Caco-2 (cell line): ENCODE results near the gene SSBP1. TPM values are rescaled to one million over a fixed set of nuclear protein-coding genes. Genes with fewer than 3 reads are reported as not detected.
"Not testable (repeated sequence)": the region's sequence is repeated elsewhere in the genome, so short reads cannot be mapped to it uniquely, and the experiment has no call there.

ENCODE experiments used
- BruUV-seq: library from RNA; stranded (reverse); fragments of 400-500 nt; replicated peaks from 2 replicates; lab custom pipeline; 2021; lab: Mats Ljungman, UMichigan
- CTCF ChIA-PET: fragments of 300-600 bp; sonication (Branson Sonifier 250); formaldehyde crosslinking; loops from one replicate; lab custom pipeline; 2022; ENCODE audit warnings: antibody characterized with exemption; lab: Charles Lee
- POLR2A ChIA-PET: fragments of 300-600 bp; sonication (Branson Sonifier 250); formaldehyde crosslinking; loops from one replicate; lab custom pipeline; 2022; ENCODE audit warnings: antibody characterized with exemption; lab: Charles Lee
- DNase-seq, 2 experiments: peaks; one replicate each; pipeline versions ENCODE4 v3.0.0 to v3.0.0-alpha.2; 2020 to 2022
- H3K27me3 ChIP-seq: replicated peaks from 2 replicates; pipeline ENCODE4 v1.6.0; 2011; ENCODE audit warnings: low read length; ENCODE audit not compliant: control insufficient read depth, insufficient read depth
- H3K36me3 ChIP-seq: 2 replicates; pipeline ENCODE4 v1.5.1; 2011; ENCODE audit warnings: low read length; ENCODE audit not compliant: control insufficient read depth, insufficient read depth
- H3K4me1 ChIP-seq: fragments of 250-450 bp; sonication (Bioruptor Pico); 2 replicates; pipeline ENCODE4 v1.5.1; 2020; ENCODE audit warnings: mild to moderate bottlenecking
- H3K4me3 ChIP-seq: 2 replicates; pipeline ENCODE4 v1.5.1; 2011; ENCODE audit warnings: low read depth, mild to moderate bottlenecking, control low read depth, low read length
- H3K9me3 ChIP-seq: fragments of 250-450 bp; sonication (Bioruptor Pico); 2 replicates; pipeline ENCODE4 v1.5.1; 2020; ENCODE audit warnings: mild to moderate bottlenecking, moderate library complexity
- H3K27ac Mint-ChIP-seq: one replicate; pipeline ENCODE4 v1.8.0; 2022; ENCODE audit warnings: mixed read lengths; ENCODE audit not compliant: unreplicated experiment
- H3K27me3 Mint-ChIP-seq: one replicate; pipeline ENCODE4 v1.8.0; 2022; ENCODE audit warnings: mixed read lengths; ENCODE audit not compliant: insufficient read depth, unreplicated experiment
- H3K36me3 Mint-ChIP-seq: one replicate; pipeline ENCODE4 v1.8.0; 2022; ENCODE audit warnings: mild to moderate bottlenecking, mixed read lengths; ENCODE audit not compliant: insufficient read depth, unreplicated experiment
- H3K4me1 Mint-ChIP-seq: one replicate; pipeline ENCODE4 v1.8.0; 2022; ENCODE audit warnings: low read depth, mixed read lengths; ENCODE audit not compliant: unreplicated experiment
- H3K4me3 Mint-ChIP-seq: one replicate; pipeline ENCODE4 v1.8.0; 2022; ENCODE audit warnings: mild to moderate bottlenecking, moderate library complexity, mixed read lengths; ENCODE audit not compliant: unreplicated experiment
- H3K9me3 Mint-ChIP-seq: one replicate; pipeline ENCODE4 v1.8.0; 2022; ENCODE audit warnings: mixed read lengths; ENCODE audit not compliant: unreplicated experiment
- intact Hi-C: fragments of 100-400 bp; cut with micrococcal nuclease; formaldehyde crosslinking; loops from one replicate; pipeline ENCODE4 v1.10.0; 2022; ENCODE audit not compliant: unreplicated experiment
- total RNA-seq: library from RNA; stranded (reverse); gene quantifications from 2 replicates; pipeline ENCODE4 v1.2.3, GENCODE V29; 2022
- TF ChIP-seq, protein P1 (sequence below), 2 experiments: fragments of 200-600 bp in 1 of 2; IDR thresholded peaks; 1 replicate in 1 of 2; 2 replicates in 1 of 2; pipeline versions ENCODE4 v1.5.1 to v1.8.0; 2011 to 2022; ENCODE audit warnings: antibody characterized with exemption in 1 of 2, control low read depth in 1 of 2, inconsistent platforms in 1 of 2, low read depth in 1 of 2, low read length in 1 of 2, mild to moderate bottlenecking in 1 of 2, moderate library complexity in 1 of 2; ENCODE audit not compliant: insufficient read depth in 1 of 2, severe bottlenecking in 1 of 2, unreplicated experiment in 1 of 2

SSBP1 gene
- total RNA-seq, 1 experiment from 2014 or later, result 199 TPM

DNA sequence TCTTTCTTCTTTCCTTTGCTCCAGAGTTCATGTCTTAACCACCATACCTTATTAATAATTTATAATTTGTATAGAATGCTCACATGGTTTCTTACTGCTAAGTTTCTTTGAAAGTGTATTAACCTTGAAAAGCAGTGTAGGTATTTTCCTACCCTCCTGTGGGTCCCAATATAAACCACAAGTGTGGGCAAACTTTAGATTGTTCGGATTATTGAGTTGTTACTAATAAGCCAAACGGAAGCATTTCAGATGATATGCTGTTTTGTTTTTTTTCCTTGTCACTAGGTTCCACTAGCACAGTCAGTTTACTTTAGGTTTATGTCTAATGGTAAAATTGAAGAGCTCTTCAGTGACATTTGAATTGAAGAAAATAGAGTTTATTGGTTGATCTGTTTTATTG is 10.2 kb downstream of the SSBP1 start:
- no peak for DNase-seq
- H3K9me3 ChIP-seq, result peaks cover 15% of the 10 kb centered on the region; the same call in 1 of the 2 replicates
- no peak overlapping the region for H3K4me3 ChIP-seq
- Mint-ChIP-seq H3K4me3 (no peak overlapping the region), H3K9me3 (peaks cover 13% of the 10 kb centered on the region), H3K36me3 (peaks cover 81% of the 10 kb centered on the region), H3K27me3 (no peaks in the 10 kb centered on the region), H3K4me1 (no peaks in the 10 kb centered on the region), H3K27ac (no peak overlapping the region)
- TF ChIP-seq, protein P1, sequence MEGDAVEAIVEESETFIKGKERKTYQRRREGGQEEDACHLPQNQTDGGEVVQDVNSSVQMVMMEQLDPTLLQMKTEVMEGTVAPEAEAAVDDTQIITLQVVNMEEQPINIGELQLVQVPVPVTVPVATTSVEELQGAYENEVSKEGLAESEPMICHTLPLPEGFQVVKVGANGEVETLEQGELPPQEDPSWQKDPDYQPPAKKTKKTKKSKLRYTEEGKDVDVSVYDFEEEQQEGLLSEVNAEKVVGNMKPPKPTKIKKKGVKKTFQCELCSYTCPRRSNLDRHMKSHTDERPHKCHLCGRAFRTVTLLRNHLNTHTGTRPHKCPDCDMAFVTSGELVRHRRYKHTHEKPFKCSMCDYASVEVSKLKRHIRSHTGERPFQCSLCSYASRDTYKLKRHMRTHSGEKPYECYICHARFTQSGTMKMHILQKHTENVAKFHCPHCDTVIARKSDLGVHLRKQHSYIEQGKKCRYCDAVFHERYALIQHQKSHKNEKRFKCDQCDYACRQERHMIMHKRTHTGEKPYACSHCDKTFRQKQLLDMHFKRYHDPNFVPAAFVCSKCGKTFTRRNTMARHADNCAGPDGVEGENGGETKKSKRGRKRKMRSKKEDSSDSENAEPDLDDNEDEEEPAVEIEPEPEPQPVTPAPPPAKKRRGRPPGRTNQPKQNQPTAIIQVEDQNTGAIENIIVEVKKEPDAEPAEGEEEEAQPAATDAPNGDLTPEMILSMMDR (IDR thresholded peaks at IDR 0.05; ENCODE audit: insufficient read depth in 1 of 2, low read depth in 1 of 2, low read length in 1 of 2, severe bottlenecking in 1 of 2, unreplicated experiment in 1 of 2), result no peak
- POLR2A ChIA-PET, result no interaction called here
- peaks cover 7% of the 10 kb centered on the region for H3K36me3 ChIP-seq
- no TSS peak for BruUV-seq
- no peaks in the 10 kb centered on the region for H3K4me1 ChIP-seq
- CTCF ChIA-PET, result no interaction called here
- intact Hi-C loops, result no loop called here
- no peaks in the 10 kb centered on the region for H3K27me3 ChIP-seq

DNA sequence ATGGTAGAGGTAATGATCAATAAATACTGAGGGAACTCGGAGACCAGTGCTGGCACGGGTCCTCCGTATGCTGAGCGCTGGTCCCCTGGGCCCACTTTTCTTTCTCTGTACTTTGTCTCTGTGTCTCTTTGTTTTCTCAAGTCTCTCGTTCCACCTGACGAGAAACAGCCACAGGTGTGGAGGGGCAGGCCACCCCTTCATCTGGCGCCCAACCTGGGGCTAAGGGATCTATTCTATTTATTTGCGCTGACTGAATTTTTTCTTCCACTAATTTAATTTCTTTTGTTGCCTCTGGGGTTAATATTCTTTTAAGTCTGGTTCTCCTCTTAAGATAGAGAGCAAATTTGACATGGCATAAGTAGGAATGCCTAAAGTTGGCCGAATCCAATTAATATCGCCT is 13.7 kb downstream of the SSBP1 start:
- CTCF ChIA-PET, BruUV-seq, intact Hi-C loops: not testable (repeated sequence)

DNA sequence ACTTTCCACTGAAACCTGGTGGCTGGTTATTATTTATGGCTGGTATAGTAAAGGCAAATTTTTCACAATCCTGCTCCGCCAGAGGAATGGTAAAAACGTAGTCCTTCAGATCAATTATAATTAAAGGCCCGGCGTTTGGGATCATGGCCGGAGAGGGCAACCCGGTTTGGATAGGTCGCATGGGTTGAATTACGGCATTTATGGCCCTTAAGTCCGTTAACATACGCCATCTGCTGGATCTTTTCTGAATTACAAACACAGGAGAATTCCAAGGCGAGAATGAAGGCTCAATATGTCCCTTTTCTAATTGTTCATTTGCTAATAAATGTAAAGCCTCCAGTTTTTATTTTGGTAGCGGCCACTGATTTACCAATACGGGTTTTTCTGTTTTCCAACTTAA is 14.5 kb downstream of the SSBP1 start:
- peak in 1 of 2 experiments; percentile 30 for DNase-seq
- H3K36me3 ChIP-seq, result peaks cover 5% of the 10 kb centered on the region
- CTCF ChIA-PET, result no interaction called here
- peaks cover 13% of the 10 kb centered on the region for H3K9me3 Mint-ChIP-seq
- POLR2A ChIA-PET, result no interaction called here
- H3K4me1 Mint-ChIP-seq, result no peaks in the 10 kb centered on the region
- no peaks in the 10 kb centered on the region for H3K27me3 Mint-ChIP-seq
- TF ChIP-seq, protein P1 (IDR thresholded peaks at IDR 0.05; ENCODE audit: insufficient read depth in 1 of 2, low read depth in 1 of 2, low read length in 1 of 2, severe bottlenecking in 1 of 2, unreplicated experiment in 1 of 2), result peak in 1 of 2 experiments; percentile 40
- H3K4me3 Mint-ChIP-seq, result no peak overlapping the region
- H3K36me3 Mint-ChIP-seq, result peaks cover 79% of the 10 kb centered on the region
- intact Hi-C loops, result no loop called here
- H3K4me3 ChIP-seq, result no peak overlapping the region
- no TSS peak for BruUV-seq
- H3K4me1 ChIP-seq, result no peaks in the 10 kb centered on the region
- peaks cover 15% of the 10 kb centered on the region; the same call in 1 of the 2 replicates for H3K9me3 ChIP-seq
- H3K27me3 ChIP-seq, result no peaks in the 10 kb centered on the region
- no peak overlapping the region for H3K27ac Mint-ChIP-seq

More for the DNA sequence above, 13.7 kb downstream of the SSBP1 start:
- H3K36me3 Mint-ChIP-seq, result peaks cover 73% of the 10 kb centered on the region
- H3K4me3 Mint-ChIP-seq, H3K4me3 ChIP-seq, H3K4me1 ChIP-seq, POLR2A ChIA-PET, H3K27me3 Mint-ChIP-seq, H3K36me3 ChIP-seq, H3K4me1 Mint-ChIP-seq, H3K27ac Mint-ChIP-seq, H3K27me3 ChIP-seq: not testable (repeated sequence)
- DNase-seq, result peak in 1 of 2 experiments; percentile 38
- peaks cover 15% of the 10 kb centered on the region; the same call in 1 of the 2 replicates for H3K9me3 ChIP-seq
- peaks cover 13% of the 10 kb centered on the region for H3K9me3 Mint-ChIP-seq
